GM21381 (cell line): ENCODE results near the gene TMCC1.
"Not testable (repeated sequence)": the region's sequence is repeated elsewhere in the genome, so short reads cannot be mapped to it uniquely, and the experiment has no call there.

Experiments used
- ATAC-seq: cut with Tn5 transposase; IDR thresholded peaks from one replicate; pipeline ENCODE4 v1.9.1; 2021; ENCODE audit warnings: mild to moderate bottlenecking, moderate library complexity; ENCODE audit not compliant: unreplicated experiment

TMCC1 gene

DNA sequence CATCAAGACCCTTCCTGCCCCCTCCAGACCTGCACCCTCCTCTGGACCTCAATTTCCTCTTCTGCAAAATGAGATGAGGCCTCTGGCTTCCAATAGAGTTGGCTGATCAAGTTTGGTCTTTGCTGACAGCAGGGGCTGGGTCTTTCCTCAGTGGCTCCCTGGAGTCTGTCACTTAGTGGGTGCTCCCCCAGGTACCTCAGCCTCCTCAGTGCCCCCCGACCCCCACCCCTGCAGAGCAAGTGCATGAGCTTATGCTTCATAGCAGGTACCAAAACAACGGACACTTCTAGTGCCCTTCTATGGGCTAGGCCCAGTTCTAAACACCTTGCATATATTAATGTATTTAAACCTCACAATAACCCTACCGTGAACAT is 280.2 kb downstream of the TMCC1 start:
- no peak for ATAC-seq

DNA sequence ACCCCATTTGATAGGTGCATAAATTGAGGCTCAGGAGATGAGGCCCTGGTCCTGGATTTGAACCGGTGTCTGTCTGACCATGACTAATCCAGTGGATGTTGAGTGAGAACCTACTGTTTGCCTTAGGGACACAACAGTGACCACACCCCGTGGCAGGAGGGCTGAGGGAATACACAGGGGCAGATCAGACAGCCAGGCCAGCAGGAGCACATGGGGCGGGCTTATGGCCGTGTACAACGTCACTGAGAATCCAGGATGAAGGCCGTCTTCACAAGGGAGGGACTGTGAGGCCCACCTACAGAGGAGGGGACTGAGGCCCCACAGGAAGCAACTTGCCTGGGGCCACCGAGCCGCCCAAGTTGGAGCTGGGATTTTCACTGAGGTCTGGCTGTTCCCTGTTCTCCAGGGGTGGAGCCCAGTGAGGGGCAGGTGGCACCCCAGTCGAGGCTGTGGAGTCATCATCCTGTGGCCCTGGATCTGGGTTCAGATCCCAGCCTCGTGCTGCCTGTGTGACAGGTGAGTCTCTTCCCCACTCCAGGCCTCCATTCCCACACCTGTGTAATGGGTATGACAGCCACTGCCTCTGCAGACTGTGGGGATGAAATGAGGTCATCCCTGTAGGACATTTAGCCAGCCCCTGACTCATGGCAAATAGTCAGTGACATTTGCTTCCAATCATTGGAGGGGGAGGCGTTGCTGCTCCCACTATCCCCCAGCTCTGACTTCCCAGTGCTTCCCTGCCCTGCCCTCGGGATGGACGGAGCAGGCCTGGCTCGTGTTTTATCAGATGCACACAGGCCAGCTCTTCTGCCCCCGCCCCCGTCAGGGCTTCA is 280.8 kb downstream of the TMCC1 start:
- ATAC-seq = no peak

DNA sequence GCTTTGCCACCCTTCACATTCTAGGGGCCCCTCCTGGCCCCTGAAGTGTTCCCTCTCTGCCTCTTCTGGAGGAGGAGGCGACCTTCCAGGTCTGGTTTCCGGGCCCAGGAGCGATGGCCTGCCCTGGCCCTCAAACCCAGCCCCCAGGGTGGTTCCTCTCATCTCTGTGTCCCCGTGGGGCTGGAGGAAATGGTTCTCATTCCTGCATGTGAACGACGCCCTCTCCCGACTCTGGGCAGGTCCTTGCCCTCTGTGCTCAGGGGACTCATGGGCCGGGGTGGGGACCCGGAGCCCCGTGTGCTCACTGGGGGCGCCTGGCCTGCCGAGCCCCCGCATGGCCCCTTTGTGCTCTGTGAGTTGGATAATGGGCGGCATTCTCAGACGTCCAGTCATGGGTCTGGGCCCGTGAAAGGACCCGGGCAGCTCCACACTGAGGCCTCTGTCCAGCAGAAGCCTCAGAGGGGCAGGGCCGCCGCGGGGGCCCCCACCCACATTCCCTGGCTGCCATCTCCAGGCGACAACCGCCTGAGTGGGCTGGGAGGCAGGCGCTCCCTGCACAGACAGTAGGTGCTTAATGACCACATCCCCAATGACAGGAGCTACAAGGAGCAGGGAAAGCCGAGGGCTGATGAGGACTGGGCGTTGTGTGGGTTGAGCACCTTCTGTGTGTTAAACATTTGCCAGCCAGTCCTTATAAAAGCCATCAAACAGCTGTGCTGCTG is 281.5 kb downstream of the TMCC1 start:
- ATAC-seq = no peak

DNA sequence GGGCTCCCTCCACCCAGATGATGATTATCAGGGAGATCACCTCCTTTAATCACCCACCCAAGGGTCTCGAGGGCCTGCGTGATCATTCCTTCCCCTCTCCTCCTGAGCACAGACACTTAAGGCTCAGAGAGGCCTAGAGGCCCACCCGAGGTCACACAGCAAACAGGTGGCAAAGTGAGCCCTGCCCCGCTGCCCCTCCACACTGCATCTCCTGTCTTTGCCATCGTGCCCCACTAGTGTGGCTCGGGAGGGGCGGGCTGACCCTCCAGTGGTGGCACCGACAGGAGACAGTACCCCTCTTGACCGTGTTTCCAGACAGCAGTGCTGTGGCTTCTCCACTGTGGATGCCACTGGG is 282.1 kb downstream of the TMCC1 start:
- no peak for ATAC-seq

DNA sequence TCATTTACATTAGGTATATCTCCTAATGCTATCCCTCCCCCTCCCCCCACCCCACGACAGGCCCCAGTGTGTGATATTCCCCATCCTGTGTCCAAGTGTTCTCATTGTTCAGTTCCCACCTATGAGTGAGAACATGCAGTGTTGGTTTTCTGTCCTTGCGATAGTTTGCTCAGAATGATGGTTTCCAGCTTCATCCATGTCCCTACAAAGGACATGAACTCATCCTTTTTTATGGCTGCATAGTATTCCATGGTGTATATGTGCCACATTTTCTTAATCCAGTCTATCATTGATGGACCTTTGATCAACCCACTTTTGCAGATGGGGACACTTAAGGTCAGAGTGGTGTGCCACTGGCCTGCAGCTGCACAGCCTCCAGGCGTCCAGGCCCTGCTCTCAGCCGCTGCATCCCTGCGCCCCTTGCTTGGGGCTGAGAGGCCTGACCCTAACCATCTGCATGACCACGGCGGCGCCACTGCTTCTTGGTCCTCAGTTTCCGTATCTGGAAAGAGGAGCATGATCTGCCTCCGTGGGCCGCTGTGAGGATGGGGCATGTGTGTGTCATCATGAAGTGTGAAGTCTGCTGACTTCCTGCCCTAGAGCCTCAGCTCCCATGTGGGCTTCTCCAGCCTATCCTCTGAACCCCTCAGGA is 282.6 kb downstream of the TMCC1 start:
- ATAC-seq = not testable (repeated sequence)

DNA sequence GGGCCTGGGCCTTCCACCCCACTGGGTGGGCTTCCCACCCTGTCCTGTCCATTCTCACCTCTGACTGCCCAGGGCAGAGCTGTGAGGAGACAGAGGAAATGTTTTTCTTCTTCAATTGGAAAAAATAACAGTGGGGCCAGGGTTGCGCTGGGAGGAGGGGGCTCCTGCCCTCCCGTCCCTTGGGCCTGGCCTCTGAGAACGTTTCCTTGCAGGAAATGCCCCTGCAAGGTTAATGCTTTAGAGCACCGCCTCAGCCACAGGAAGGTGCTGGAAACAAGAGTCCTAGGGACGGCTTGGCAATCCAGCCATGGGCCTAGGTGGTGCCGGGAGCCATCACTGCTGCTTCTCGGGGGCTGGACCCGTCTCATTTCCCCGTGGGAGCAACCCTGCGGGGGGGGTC is 283.2 kb downstream of the TMCC1 start:
- ATAC-seq = no peak

DNA sequence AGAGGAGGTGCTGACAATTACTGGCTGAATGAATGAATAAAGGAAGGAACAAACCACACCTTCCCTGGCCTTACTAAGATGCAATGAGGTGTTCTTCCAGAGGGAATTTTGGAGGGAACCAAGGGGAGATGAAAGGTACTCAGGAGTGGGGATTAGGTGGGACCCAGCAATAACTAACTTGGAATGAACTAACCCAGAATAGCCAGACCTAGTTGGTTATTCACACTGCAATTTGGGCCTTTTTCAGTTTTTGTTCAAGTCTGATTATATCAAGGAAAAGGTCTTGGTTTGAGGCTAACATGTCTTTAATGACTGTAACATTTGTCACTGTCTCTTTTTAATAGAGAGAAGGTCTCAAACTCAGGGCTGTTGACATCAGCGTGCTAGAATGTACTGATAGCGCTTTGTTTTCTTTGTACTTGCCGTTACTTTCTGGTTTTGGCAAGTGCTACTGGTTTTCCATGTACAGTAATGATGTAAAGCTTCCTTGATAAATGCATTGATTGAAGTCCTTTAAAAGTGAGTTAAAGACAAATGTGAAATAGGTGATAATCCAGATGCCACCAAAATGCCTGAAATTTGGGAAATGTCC is 283.8 kb downstream of the TMCC1 start:
- ATAC-seq = no peak

DNA sequence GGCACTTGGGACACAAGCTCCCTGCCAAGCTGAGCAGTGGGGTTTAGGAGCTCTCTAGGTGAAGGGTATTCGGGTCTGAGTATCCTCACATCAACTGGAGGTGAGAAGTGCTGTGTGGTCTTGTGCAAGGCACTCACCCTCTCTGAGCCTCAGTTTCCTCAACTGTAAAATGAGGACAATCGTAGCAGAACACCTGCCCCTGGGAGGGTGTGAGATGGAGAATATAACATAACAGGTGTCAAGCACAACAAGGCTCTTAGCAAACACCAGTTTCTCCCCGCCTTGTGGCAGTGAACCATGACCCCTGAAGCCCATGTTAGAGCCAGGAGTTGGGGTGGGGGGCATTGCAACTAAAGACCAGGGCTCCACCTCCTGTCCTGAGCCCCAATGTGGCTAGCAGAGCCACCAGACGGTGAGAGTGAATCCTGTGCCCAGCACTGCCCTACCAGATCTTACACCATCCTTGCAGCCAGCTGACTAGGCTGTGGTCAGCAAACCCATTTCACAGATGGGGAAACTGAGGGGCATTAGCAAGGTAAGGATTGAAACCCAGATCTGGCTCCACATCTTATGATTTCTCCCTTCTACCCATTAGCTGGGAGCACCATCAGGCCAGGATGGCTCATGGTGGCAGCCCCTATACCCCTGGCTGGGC is 284.4 kb downstream of the TMCC1 start:
- no peak for ATAC-seq

DNA sequence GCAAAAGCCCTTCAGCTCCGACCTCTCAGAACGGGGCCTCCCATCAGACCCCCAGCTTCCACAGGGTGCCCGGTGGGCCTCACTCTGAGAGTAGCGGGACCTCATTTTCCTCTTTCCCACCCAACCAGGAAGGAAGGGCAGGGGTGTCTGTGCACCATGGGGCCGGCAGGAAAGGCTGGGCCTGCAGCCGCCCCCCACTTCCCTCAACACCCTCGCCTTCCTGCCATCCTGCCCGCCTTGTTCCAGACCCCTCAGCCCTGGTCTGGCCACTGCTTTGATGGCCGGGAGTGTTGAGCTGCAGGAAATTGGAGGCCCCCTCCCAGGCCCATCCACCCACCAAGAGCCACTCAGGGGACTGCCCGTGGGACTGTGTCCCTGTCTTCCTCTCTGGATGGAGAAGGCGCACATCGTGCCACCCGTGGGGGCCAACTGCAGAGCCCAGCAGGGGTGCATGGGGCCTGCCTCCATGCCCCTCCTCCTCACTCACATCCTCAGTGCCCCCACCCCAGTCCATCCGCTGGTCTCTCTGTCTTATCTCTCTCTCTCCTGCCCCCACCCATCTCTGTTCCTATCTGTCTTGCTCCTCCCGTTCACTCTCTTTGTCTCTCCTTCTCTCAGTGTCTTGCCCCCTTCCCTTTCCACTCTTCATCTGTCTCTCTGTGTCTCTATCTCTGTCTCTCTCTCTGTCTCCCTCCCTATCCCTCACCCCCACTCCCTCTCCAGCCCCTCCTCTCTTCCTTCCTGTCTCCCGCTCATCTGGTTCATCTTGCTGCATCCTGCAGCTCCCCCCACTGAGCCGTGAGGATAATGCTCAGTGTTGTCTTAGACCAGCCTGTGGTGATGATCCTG is 285.2 kb downstream of the TMCC1 start:
- ATAC-seq = no peak

DNA sequence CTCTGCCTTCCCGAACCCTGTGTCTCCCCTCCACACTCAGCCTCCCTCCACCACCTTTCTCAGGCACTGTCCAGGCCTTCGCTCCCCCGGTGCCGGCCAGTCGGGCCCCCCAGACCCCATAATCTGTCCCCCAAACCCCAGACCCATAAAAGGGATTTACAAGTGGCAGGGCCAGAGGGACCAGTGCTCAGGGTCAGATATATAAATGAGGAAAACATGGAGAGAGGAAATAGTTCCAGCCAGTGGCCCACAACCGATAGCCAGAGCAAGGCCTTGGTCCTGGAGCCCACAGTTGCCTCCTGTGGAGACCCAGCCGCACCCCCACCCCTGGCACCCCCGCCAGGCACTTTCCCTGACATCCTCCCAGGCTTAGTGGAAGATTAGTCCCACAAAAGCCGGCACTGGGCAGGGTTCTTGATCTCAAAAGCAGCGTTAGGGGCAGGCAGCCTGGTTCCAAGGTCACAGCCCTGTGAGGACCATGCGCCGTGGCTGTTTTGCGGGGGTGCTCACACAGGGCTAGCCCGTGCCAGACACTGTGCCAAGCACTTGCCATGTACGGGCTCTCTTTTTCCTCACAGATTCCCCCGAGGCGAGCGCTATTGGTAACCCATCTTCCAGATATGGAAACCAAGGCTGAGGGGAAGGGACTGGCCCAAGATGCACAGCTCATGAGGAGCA is 286.0 kb downstream of the TMCC1 start:
- ATAC-seq = no peak

DNA sequence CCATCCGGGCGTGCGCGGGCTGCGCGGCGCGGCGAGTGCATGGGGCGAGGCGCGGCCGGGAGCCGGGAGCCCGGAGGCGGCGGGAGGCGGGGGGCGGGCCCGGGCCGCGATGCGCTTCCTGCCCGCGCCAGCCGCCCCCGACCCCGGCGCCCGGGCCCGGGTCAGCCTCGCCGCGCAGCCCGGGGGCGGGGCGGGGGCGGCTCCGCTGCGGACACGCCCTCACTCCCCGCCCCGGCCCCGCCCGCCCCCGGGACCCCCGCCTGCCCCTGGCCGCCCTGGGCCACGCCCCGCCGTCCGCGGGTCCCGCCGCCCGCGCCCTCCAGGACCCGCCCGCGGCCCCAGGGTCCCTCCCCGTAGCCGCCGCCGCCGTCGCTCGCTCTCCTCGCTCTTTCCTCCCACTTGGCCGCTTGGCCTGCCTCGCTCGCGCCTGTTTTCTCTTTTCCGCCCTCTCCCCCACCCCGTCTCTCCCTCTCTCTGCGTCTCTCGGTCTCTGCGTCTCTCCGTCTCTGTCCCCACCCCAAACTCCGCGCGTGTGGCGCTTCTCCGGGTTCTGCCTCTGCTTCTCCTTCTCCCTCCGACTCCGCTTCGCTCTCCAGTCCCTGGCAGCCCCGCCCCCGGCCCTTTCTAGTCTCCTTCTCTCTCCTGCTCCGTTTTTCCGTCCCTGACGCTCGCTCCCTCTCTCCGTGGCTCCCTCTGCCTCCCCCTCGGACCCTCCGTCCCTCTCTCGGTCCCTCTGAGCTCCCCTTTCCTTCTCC is 286.7 kb downstream of the TMCC1 start, which contains the start of gene PLXND1:
Gene PLXND1 (minus strand): TSS at position 41 of the 755 bp plus-strand sequence. CDS start 37 bp downstream, at position 4.
- no peak for ATAC-seq

DNA sequence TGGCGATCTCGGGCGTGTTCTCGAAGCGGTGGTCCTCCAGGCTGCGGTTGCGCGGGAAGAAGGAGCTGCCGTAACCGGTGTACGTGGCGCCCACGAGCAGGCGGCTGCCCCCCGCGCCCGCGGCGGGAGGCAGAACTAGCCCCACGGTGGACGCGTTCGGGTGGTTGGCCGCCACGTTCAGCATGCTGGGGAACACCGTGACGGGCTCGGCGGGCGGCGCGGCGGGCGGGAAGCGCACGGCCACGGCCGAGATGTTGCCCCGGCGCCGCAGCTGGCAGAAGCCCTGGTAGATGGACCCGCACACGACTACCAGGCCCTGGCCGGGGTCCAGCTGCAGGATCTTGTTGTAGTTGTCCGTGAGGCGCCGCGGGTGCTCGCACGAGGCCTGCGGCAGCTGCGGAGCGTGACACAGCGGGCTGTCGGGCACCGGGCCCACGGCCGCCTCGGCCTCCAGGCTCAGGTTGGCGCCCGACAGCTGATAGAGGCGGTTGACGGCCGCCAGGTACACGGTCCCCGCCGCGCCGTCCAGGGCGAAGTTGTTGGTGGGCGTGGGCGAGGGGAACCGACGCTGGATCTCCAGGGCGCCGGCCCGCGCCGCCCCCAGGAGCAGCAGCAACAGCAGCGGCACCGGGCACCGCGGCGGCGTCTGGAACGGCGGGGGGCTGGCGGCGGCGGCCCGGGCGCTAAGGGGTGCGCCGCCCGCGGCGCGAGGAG is 287.4 kb downstream of the TMCC1 start:
- ATAC-seq = no peak

DNA sequence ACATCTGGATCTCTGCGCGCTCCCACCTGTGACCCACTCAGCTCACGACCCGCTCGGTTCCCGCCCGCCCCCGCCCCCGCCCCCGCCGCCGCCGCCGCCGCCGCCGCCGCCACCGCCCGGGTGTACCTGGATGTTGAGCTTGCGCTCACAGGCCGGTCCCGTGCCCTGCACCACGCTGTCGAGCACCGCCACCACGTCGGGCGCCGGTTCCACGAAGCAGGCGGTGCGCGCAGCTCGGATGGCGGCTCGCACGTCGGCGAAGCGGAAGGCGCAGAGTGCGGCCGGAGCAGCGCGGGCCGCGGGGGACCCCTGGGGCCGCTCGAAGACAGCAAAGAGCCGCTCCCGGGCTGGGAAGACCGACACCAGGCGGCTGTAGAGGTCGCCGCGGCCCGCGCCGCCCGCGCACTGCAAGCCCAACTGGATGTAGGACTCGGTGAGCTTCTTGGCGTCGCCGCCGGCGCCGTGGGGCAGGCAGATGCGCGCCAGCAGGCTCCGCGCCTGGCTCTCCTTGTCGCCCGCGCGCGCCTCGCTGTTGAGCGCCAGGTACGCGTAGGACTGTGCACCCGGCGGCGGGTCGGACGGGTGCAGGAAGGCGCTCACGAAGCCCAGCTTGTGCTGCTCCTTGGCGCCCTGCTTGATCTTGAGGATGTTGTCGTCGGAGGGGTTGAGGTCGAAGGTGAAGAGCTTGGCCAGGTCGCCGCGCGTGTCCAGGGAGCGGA is 288.1 kb downstream of the TMCC1 start:
- no peak for ATAC-seq

DNA sequence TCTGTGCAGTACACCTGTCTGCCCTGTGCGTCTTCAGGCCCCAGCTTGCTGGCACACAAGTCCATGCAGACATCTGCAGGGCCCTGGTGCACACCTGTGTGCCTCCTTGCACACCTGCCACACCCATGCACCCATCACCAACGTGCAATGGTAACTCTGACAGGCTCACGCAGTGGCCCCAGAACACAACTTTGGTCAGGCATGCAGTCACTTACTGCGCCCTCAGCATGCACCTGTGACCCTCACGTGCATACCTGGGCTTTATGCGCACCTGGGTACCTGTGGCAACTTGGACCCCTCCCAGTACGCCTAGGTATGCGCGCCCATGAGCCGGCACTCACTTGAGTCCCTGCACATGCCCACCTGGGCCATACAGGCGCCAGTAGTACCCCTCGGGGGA is 288.7 kb downstream of the TMCC1 start:
- ATAC-seq = no peak

DNA sequence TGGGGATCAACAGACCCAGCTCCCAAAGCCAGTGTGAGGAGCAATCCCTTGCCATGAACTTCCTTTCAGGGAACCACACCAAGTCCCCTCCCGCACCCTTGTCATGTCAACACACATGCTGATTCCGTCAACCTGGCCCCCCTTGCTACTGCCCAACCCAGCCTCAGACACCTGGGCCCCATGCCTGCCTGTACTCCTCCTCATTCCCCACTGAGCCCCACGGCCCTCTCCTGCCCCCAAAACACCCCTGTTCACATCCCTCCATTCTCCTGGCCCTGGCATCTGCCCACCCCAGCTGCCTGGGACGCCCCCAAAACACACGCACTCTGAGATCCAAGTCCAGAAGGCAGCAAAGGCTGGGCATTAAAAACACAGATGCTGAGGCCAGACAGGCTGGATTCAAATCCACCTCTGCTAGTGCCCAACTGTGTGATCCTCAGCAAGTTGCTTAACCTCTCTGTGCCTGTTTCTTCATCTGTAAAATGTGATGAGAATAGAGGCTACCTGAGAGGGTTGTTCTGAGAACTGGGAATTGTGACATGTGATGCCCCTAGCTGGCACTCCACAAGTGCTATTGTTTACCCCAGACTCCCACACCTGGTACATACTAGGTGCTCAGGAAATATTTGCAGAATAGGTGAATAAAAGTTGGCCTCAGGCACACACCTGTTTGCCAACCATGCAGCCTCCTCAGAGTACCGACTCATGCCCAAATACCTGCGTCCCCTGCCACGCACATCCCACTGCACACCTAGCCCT is 289.3 kb downstream of the TMCC1 start:
- ATAC-seq = no peak

DNA sequence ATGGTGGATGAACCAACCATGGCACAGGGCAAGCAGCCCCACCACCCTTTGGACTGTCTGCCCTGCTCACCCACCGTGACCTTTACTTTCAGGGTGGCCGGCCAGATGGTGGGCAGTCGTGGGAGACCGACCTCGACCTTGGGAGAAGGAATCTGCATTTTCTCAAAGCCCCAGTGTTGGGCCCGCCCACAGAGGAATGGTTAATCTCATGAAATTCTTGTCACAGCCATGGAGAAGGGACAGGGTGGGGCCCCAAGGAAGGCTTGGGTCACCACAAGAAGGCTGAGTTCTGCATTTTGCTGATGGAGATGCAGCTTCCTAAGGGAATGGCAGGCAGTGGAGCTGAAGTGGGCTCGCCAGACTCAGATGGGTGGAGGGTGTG is 290.0 kb downstream of the TMCC1 start:
- no peak for ATAC-seq
